BJ (cell line): ENCODE data around the gene PIANP. TPM values are rescaled to one million over a fixed set of nuclear protein-coding genes. Genes with fewer than 3 reads are reported as not detected.

ENCODE experiments used
- CTCF ChIA-PET: fragments of 350-600 bp; formaldehyde crosslinking; extraction: SDS; loops from one replicate; lab custom pipeline; 2021; ENCODE audit warnings: antibody characterized with exemption, inconsistent platforms; lab: Yijun Ruan, JAX
- POLR2A ChIA-PET: fragments of 300-600 bp; sonication (Branson Sonifier 250); formaldehyde crosslinking; extraction: SDS; loops from one replicate; lab custom pipeline; 2021; ENCODE audit warnings: antibody characterized with exemption; lab: Charles Lee
- DNase-seq: peaks from one replicate; pipeline ENCODE4 v3.0.0-alpha.2; 2011; ENCODE audit warnings: low read depth
- H3K27me3 ChIP-seq: 2 replicates; pipeline ENCODE4 v1.6.0; 2011; ENCODE audit warnings: low read length; ENCODE audit not compliant: control insufficient read depth, insufficient read depth
- H3K36me3 ChIP-seq: 2 replicates; pipeline ENCODE4 v1.5.1; 2011; ENCODE audit warnings: low read length; ENCODE audit not compliant: control insufficient read depth, insufficient read depth
- H3K4me3 ChIP-seq: 2 replicates; pipeline ENCODE4 v1.5.1; 2011; ENCODE audit warnings: low read depth, mild to moderate bottlenecking, control low read depth, low read length
- polyA plus RNA-seq: library from polyadenylated mRNA; depleted of rRNA; stranded (reverse); fragments of >200 nt; gene quantifications from 2 replicates; pipeline ENCODE4 v1.2.3, GENCODE V29; 2011; rRNA removed
- small RNA-seq: library from RNA; depleted of rRNA; stranded (forward); fragments of <200 nt; gene quantifications from one replicate; pipeline ENCODE3, GENCODE V24; 2012; ENCODE audit warnings: low replicate concordance, low read depth; ENCODE audit not compliant: insufficient read length
- TF ChIP-seq, protein P1 (sequence below): IDR thresholded peaks from 2 replicates; pipeline ENCODE4 v1.5.1; 2011; ENCODE audit warnings: low read depth, mild to moderate bottlenecking, control low read depth, inconsistent platforms, low read length, moderate library complexity; ENCODE audit not compliant: insufficient read depth

The PIANP gene
- polyA plus RNA-seq, 1 experiment, result 0.59 TPM

DNA sequence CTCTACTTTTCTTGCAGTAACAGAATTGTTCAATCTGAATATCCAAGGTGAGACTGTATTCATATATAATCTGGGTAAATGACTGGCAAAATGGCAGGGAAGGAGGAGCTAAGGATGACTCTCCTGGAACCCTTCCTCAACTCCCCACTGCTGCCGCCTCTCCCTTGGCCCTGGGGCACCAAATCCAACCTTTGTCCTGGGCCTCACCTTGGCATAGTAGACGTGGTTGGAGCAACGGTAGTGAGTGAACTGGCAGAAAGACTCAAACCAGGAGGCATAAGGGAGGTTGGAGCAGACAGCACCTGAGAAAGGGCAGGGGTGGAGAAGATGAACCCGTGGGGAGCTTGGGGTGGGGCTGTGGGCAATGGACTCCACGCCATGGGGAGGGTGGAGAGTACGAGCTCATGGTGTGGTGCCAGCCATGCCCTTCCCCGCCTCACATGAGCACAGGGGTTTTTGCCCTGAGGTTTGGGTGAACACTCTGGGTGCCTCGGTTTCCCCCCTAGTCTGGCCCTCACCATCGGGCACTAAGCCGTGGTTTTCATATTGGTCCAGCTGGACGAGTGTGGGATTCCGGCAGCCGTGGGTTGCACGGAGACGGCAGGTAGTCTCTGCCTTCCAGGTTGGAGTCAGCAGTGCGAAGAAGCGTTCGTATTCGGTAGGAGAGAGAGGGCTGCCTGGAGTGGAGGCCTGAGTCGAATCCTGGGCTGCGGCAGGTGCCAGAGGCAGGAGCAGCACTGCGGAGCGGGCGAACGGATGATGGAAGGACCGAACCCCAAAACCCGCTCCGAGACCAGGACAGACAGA, 54.1 kb downstream of the PIANP start:
- Histone ChIP-seq H3K27me3 (no peaks in the 10 kb centered on the region), H3K36me3 (peaks cover 11% of the 10 kb centered on the region), H3K4me3 (no peak overlapping the region)
- CTCF ChIA-PET, result interaction anchor here (1.3 to 2.4 kb wide), 2 partner anchors 25 to 40 kb away, joined by 3 to 4 read pairs; no protein-coding TSS in a partner anchor
- POLR2A ChIA-PET, result no interaction called here
- TF ChIP-seq, protein P1, sequence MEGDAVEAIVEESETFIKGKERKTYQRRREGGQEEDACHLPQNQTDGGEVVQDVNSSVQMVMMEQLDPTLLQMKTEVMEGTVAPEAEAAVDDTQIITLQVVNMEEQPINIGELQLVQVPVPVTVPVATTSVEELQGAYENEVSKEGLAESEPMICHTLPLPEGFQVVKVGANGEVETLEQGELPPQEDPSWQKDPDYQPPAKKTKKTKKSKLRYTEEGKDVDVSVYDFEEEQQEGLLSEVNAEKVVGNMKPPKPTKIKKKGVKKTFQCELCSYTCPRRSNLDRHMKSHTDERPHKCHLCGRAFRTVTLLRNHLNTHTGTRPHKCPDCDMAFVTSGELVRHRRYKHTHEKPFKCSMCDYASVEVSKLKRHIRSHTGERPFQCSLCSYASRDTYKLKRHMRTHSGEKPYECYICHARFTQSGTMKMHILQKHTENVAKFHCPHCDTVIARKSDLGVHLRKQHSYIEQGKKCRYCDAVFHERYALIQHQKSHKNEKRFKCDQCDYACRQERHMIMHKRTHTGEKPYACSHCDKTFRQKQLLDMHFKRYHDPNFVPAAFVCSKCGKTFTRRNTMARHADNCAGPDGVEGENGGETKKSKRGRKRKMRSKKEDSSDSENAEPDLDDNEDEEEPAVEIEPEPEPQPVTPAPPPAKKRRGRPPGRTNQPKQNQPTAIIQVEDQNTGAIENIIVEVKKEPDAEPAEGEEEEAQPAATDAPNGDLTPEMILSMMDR, result no peak
- no peak for DNase-seq

DNA sequence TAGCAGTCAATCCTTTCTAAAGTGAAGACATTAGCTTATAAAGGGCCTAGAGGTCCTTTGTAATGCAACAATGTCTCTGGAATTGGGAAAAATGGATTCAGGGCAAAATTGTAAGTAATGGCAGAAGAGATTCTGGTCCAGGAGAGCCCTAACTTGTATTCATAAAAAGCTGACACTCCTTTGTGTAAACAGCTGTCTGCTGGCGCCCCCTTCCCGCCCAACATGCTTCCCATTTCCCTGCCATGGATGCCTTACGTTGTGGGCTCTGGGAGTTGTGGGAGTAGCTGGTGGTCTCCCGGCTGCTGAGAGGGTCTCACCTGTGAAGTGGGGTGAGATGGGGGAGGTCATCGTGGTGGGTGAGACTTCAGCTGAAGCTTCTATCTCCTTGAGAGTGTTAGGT, 55.7 kb downstream of the PIANP start:
- H3K36me3 ChIP-seq, result peaks cover 5% of the 10 kb centered on the region; the same call in 1 of the 2 replicates
- peaks cover 3% of the 10 kb centered on the region for H3K27me3 ChIP-seq
- TF ChIP-seq, protein P1, result 0 out of 2 replicates have a peak, but pooled peaks have one; percentile 3
- ChIA-PET CTCF (interaction anchor here (1.1 to 2.4 kb wide), 3 partner anchors 24 to 87 kb away, joined by 3 to 4 read pairs (median 3); partner anchors contain the start of gene NOP2), POLR2A (no interaction called here)
- no peak overlapping the region for H3K4me3 ChIP-seq
- DNase-seq, result no peak

DNA sequence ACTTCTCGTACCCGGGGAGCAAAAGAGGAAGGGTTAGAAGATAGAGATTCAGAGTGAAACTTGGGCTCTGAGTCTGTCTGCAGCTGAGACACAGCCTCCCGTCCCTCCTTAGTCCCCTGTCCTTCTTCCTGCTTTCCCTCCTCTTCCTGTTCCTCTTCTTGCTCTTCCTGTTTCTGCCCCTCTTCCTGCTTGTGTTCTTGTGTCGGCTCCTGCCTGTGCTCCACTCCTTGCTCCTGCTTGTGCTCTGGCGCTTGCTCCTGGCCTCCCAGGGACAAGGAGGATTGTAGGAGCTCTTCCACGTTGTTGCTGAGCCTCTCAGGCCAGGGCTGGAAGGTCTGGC, 56.4 kb downstream of the PIANP start:
- CTCF ChIA-PET, result interaction anchor here (0.7 to 2.4 kb wide), 5 partner anchors 13 to 86 kb away, joined by 3 to 4 read pairs (median 3); partner anchors contain the start of gene NOP2
- no peak overlapping the region for H3K4me3 ChIP-seq
- peaks cover 3% of the 10 kb centered on the region for H3K27me3 ChIP-seq
- DNase-seq, result no peak
- POLR2A ChIA-PET, result interaction anchor here (0.6 kb wide), 1 partner anchor 106 kb away, joined by 9 read pairs; no protein-coding TSS in a partner anchor
- H3K36me3 ChIP-seq, result peaks cover 5% of the 10 kb centered on the region; the same call in 1 of the 2 replicates
- TF ChIP-seq, protein P1, result no peak

Small RNAs within 50 kb of the gene (small RNA-seq; reads per million reads assigned to genes)
- not detected for gene RNU6-781P

Other genes starting within 250 kb of the PIANP start
- 13.6 and 25.8 TPM in 2 replicates for gene TAPBPL, start 248.8 kb downstream of the PIANP start, polyA plus RNA-seq
- 12.5 and 23.3 TPM in 2 replicates for gene VAMP1, start 230.1 kb downstream of the PIANP start, polyA plus RNA-seq
- gene MRPL51, start 207.6 kb downstream of the PIANP start, polyA plus RNA-seq, result 53.4 and 117 TPM in 2 replicates
- gene NCAPD2, start 206.7 kb downstream of the PIANP start, polyA plus RNA-seq, result 55.8 and 65.6 TPM in 2 replicates
- gene GAPDH, start 166.3 kb downstream of the PIANP start, polyA plus RNA-seq, result 12,114 and 18,709 TPM in 2 replicates
- gene IFFO1, start 144.8 kb downstream of the PIANP start, polyA plus RNA-seq, result 19.6 and 31.9 TPM in 2 replicates
- 28.4 and 32.6 TPM in 2 replicates for gene NOP2, start 132.5 kb downstream of the PIANP start, polyA plus RNA-seq
- 69.8 and 87.6 TPM in 2 replicates for gene CHD4, start 93.4 kb downstream of the PIANP start, polyA plus RNA-seq
- gene LPAR5, start 64.9 kb downstream of the PIANP start, polyA plus RNA-seq, result 0.05 TPM in 1 of 2 replicates, not detected in the other
- gene ACRBP, start 53.4 kb downstream of the PIANP start, polyA plus RNA-seq, result 0.17 and 0.40 TPM in 2 replicates
- gene ING4, start 37.7 kb downstream of the PIANP start, polyA plus RNA-seq, result 43.0 and 61.0 TPM in 2 replicates
- gene ZNF384, start 11.4 kb downstream of the PIANP start, polyA plus RNA-seq, result 38.8 and 57.0 TPM in 2 replicates
- 128 and 200 TPM in 2 replicates for gene COPS7A, start 23.2 kb upstream of the PIANP start, polyA plus RNA-seq
- gene MLF2, start 52.3 kb upstream of the PIANP start, polyA plus RNA-seq, result 287 and 345 TPM in 2 replicates
- 234 and 241 TPM in 2 replicates for gene PTMS, start 65.5 kb upstream of the PIANP start, polyA plus RNA-seq
- gene LAG3, start 71.7 kb upstream of the PIANP start, polyA plus RNA-seq, result 0.28 and 0.50 TPM in 2 replicates
- 0.33 and 0.42 TPM in 2 replicates for gene CD4, start 88.7 kb upstream of the PIANP start, polyA plus RNA-seq
- 3.3 and 6.6 TPM in 2 replicates for gene GPR162, start 121.0 kb upstream of the PIANP start, polyA plus RNA-seq
- gene P3H3, start 127.6 kb upstream of the PIANP start, polyA plus RNA-seq, result 40.9 and 71.6 TPM in 2 replicates
- 3.3 and 5.3 TPM in 2 replicates for gene GNB3, start 140.1 kb upstream of the PIANP start, polyA plus RNA-seq
- 39.2 and 57.1 TPM in 2 replicates for gene CDCA3, start 150.5 kb upstream of the PIANP start, polyA plus RNA-seq
- gene USP5, start 151.3 kb upstream of the PIANP start, polyA plus RNA-seq, result 52.9 and 90.0 TPM in 2 replicates
- 2,446 and 2,656 TPM in 2 replicates for gene TPI1, start 166.7 kb upstream of the PIANP start, polyA plus RNA-seq
- 5.0 and 7.3 TPM in 2 replicates for gene SPSB2, start 172.5 kb upstream of the PIANP start, polyA plus RNA-seq
- 12.7 and 13.3 TPM in 2 replicates for gene LRRC23, start 204.0 kb upstream of the PIANP start, polyA plus RNA-seq
- gene ENO2, start 213.8 kb upstream of the PIANP start, polyA plus RNA-seq, result 27.9 and 29.7 TPM in 2 replicates
- 13.0 and 15.9 TPM in 2 replicates for gene ATN1, start 227.1 kb upstream of the PIANP start, polyA plus RNA-seq
- not detected in 2 replicates for gene RNU7-1, start 243.0 kb upstream of the PIANP start, polyA plus RNA-seq
- gene C12orf57, start 243.2 kb upstream of the PIANP start, polyA plus RNA-seq, result 489 and 709 TPM in 2 replicates